B cell (primary cell): ENCODE results near the gene TPSG1.

Source experiments
- EZH2 ChIP-seq: IDR thresholded peaks from 2 replicates; pipeline ENCODE4 v1.6.1; 2012; ENCODE audit warnings: borderline replicate concordance, low read depth, mild to moderate bottlenecking, moderate library complexity, low read length; ENCODE audit not compliant: insufficient read depth, poor library complexity, severe bottlenecking
- TF ChIP-seq, protein P1 (sequence below): fragments of 200-600 bp; IDR thresholded peaks from one replicate; pipeline ENCODE4 v1.8.0; 2022; ENCODE audit warnings: antibody characterized with exemption, mild to moderate bottlenecking

DNA sequence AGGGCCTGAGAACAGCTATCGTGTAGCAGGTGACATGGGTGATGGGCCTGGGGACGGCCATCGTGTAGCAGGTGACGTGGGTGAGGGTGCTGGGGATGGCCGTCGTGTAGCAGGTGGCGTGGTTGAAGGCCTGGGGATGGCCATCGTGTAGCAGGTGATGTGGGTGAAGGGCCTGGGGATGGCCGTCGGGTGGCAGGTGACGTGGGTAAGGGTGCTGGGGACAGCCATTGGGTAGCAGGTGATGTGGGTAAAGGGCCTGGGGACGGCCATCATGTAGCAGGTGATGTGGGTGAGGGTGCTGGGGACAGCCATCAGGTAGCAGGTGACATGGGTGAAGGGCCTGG is 46.3 kb upstream of the TPSG1 start:
- TF ChIP-seq, protein P1, sequence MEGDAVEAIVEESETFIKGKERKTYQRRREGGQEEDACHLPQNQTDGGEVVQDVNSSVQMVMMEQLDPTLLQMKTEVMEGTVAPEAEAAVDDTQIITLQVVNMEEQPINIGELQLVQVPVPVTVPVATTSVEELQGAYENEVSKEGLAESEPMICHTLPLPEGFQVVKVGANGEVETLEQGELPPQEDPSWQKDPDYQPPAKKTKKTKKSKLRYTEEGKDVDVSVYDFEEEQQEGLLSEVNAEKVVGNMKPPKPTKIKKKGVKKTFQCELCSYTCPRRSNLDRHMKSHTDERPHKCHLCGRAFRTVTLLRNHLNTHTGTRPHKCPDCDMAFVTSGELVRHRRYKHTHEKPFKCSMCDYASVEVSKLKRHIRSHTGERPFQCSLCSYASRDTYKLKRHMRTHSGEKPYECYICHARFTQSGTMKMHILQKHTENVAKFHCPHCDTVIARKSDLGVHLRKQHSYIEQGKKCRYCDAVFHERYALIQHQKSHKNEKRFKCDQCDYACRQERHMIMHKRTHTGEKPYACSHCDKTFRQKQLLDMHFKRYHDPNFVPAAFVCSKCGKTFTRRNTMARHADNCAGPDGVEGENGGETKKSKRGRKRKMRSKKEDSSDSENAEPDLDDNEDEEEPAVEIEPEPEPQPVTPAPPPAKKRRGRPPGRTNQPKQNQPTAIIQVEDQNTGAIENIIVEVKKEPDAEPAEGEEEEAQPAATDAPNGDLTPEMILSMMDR = no peak
- TF ChIP-seq EZH2 = no peak
